GM12878 (cell line): ENCODE data around the gene HLA-F. TPM values are rescaled to one million over a fixed set of nuclear protein-coding genes. Genes with fewer than 3 reads are reported as not detected.
A peak's percentile ranks its signal among the peaks of the same experiment; 100 is the strongest.

ENCODE experiments used
- CBX5 ChIP-seq: sonication (generic); IDR thresholded peaks from 2 replicates; pipeline ENCODE4 v1.6.1; 2016; ENCODE audit warnings: low read depth, moderate library complexity, mild to moderate bottlenecking, inconsistent platforms
- DPF2 ChIP-seq: fragments of 450-650 bp; IDR thresholded peaks from 2 replicates; pipeline ENCODE4 v1.6.1; 2017; ENCODE audit warnings: mild to moderate bottlenecking
- E4F1 ChIP-seq: fragments of 450-650 bp; IDR thresholded peaks from 2 replicates; pipeline ENCODE4 v1.6.1; 2018; ENCODE audit warnings: borderline replicate concordance, mild to moderate bottlenecking; ENCODE audit not compliant: partially characterized antibody
- GATAD2B ChIP-seq: fragments of 450-650 bp; conservative IDR thresholded peaks from 2 replicates; pipeline ENCODE4 v1.6.1; 2017; ENCODE audit warnings: low read depth, mild to moderate bottlenecking, moderate library complexity
- HSF1 ChIP-seq: fragments of 150-350 bp; IDR thresholded peaks from 2 replicates; pipeline ENCODE4 v1.6.1; 2014; ENCODE audit warnings: mild to moderate bottlenecking, low read depth, low read length
- IRF4 ChIP-seq: IDR thresholded peaks from 2 replicates; pipeline ENCODE4 v1.6.1; 2011; ENCODE audit warnings: low read depth, low read length
- LARP7 ChIP-seq: fragments of 450-650 bp; IDR thresholded peaks from 2 replicates; pipeline ENCODE4 v1.6.1; 2017; ENCODE audit warnings: mild to moderate bottlenecking
- PAX5 ChIP-seq: IDR thresholded peaks from 2 replicates; pipeline ENCODE4 v1.6.1; 2011; ENCODE audit warnings: low read depth, low read length, borderline replicate concordance
- PAX8 ChIP-seq: fragments of 450-650 bp; IDR thresholded peaks from 2 replicates; pipeline ENCODE4 v1.6.1; 2017; ENCODE audit warnings: mild to moderate bottlenecking, moderate library complexity
- POLR2A ChIP-seq: IDR thresholded peaks from 2 replicates; pipeline ENCODE4 v1.6.1; 2011; ENCODE audit warnings: low read depth, mild to moderate bottlenecking, low read length
- POLR2AphosphoS5 ChIP-seq: IDR thresholded peaks from 2 replicates; pipeline ENCODE4 v1.6.1; 2011; ENCODE audit warnings: mild to moderate bottlenecking, low read length, inconsistent platforms
- POU2F2 ChIP-seq: IDR thresholded peaks from 3 replicates; pipeline ENCODE4 v1.6.1; 2011; ENCODE audit warnings: low read depth, mild to moderate bottlenecking, low read length, borderline replicate concordance
- RBBP5 ChIP-seq: fragments of 200-600 bp; sonication (generic); conservative IDR thresholded peaks from 2 replicates; pipeline ENCODE4 v1.6.1; 2016
- RUNX3 ChIP-seq: IDR thresholded peaks from 2 replicates; pipeline ENCODE4 v1.6.1; 2012; ENCODE audit warnings: low read length, inconsistent platforms
- SMC3 ChIP-seq: IDR thresholded peaks from 2 replicates; pipeline ENCODE4 v1.6.1; 2011; ENCODE audit warnings: low read length, improper control_type of control experiment, borderline replicate concordance
- TAF1 ChIP-seq: IDR thresholded peaks from 2 replicates; pipeline ENCODE4 v1.6.1; 2011; ENCODE audit warnings: mild to moderate bottlenecking, low read depth, low read length, borderline replicate concordance
- USF1 ChIP-seq: IDR thresholded peaks from 2 replicates; pipeline ENCODE4 v1.6.1; 2011; ENCODE audit warnings: borderline replicate concordance, low read depth, mild to moderate bottlenecking, moderate library complexity, mixed read lengths, low read length; ENCODE audit not compliant: insufficient read depth; ENCODE audit errors: extremely low read length
- polyA plus RNA-seq, 11 experiments: library from polyadenylated mRNA; depleted of rRNA in 4 of 11; unstranded in 6 of 11; stranded (reverse) in 5 of 11; fragments of >200 nt; fragmentation: Nextera tagmentation in 4 of 11; fragmentation: Illumina TruSeq in 1 of 11; extraction: Ambion mirVana in 4 of 11; extraction: Trizol in 1 of 11; gene quantifications; 1 replicate in 1 of 11; 2 replicates in 10 of 11; pipeline versions ENCODE4 v1.2.1 to v1.2.3, GENCODE V29; 2011 to 2016; ENCODE audit warnings: inconsistent platforms in 2 of 11, missing spikeins in 2 of 11, low read depth in 1 of 11
- total RNA-seq, 4 experiments: library from RNA; depleted of rRNA in 3 of 4; stranded (reverse); fragments of >200 nt in 3 of 4; fragmentation: Illumina TruSeq in 1 of 4; extraction: Trizol in 1 of 4; gene quantifications; 2 replicates each; pipeline versions ENCODE4 v1.2.1 to v1.2.3, GENCODE V29; 2013 to 2021
- TF ChIP-seq, protein P1 (sequence below): fragments of 450-650 bp; IDR thresholded peaks from 2 replicates; pipeline ENCODE4 v1.6.1; 2017; ENCODE audit warnings: borderline replicate concordance
- TF ChIP-seq, protein P2 (sequence below): IDR thresholded peaks from 2 replicates; pipeline ENCODE4 v1.6.1; 2012; ENCODE audit warnings: low read depth, low read length, improper control_type of control experiment
- TF ChIP-seq, protein P3 (sequence below): IDR thresholded peaks from 2 replicates; pipeline ENCODE4 v1.6.1; 2011; ENCODE audit warnings: low read depth, mild to moderate bottlenecking, low read length, moderate library complexity, borderline replicate concordance; ENCODE audit errors: extremely low read depth
- TF ChIP-seq, protein P4 (sequence below): fragments of 450-650 bp; IDR thresholded peaks from 2 replicates; pipeline ENCODE4 v1.6.1; 2016; ENCODE audit warnings: mild to moderate bottlenecking

HLA-F gene
- total and polyA plus RNA-seq, 10 of the 15 experiments (the other 5 are each of a cell fraction or from before 2014, with no cell fraction given), result 30.1 to 342 (median 145) TPM

DNA sequence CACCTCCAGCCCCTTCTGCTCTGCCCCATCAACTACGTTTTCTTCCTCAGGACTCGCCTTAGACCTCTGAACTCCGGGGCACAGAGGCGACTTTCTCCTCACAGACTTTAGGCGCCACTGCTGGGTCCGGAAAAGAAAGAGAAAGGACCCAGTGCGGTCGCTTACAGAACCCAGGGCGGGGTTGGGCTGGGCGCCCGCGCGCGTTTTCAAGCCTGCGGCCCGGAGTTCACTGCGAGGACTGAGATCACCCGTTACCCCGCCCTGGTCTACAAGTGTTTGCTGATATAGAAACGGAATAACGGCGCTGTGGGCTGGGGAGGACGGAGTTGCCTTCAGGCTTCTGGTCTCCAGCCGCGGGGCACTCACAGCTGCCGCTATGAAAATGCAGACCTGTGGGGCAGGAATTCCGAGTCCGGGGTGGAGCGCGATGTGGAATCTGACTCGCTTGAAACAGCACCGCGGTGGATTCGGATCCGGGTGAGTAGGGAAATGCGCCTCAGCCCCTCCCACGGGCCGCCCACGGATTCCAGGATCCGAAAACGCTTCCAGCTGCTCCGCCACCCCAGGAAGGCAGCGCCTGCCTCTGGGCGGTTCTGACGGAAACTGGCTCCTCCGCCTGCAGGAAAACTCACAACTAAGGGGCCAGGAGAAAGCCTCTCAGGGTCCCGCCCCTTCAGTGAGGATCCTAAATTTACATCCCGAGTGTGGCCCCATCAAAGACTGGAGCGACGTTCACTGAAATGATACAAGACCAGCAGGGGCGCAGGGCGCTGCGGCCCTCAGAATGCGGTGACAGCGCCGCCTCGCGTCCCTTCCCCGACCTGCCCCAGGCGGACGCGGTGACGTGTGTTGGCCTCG is 29.4 kb downstream of the HLA-F start (continued):
- TF ChIP-seq, protein P1, sequence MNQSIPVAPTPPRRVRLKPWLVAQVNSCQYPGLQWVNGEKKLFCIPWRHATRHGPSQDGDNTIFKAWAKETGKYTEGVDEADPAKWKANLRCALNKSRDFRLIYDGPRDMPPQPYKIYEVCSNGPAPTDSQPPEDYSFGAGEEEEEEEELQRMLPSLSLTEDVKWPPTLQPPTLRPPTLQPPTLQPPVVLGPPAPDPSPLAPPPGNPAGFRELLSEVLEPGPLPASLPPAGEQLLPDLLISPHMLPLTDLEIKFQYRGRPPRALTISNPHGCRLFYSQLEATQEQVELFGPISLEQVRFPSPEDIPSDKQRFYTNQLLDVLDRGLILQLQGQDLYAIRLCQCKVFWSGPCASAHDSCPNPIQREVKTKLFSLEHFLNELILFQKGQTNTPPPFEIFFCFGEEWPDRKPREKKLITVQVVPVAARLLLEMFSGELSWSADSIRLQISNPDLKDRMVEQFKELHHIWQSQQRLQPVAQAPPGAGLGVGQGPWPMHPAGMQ, result no peak
- TF ChIP-seq USF1 (no peak), PAX8 (no peak), RUNX3 (peak; percentile 70), POLR2AphosphoS5 (no peak), PAX5 (no peak), HSF1 (no peak), SMC3 (peak; percentile 85), CBX5 (no peak), RBBP5 (no peak), LARP7 (no peak), POLR2A (peak; percentile 58; the same call in 1 of the 2 replicates), TAF1 (peak; percentile 41; the same call in 1 of the 2 replicates), IRF4 (0 out of 2 replicates have a peak, but pooled peaks have one; percentile 33), DPF2 (0 out of 2 replicates have a peak, but pooled peaks have one; percentile 20), POU2F2 (peak; percentile 62; the same call in 1 of the 3 replicates), E4F1 (no peak), GATAD2B (no peak)
- TF ChIP-seq, protein P2, sequence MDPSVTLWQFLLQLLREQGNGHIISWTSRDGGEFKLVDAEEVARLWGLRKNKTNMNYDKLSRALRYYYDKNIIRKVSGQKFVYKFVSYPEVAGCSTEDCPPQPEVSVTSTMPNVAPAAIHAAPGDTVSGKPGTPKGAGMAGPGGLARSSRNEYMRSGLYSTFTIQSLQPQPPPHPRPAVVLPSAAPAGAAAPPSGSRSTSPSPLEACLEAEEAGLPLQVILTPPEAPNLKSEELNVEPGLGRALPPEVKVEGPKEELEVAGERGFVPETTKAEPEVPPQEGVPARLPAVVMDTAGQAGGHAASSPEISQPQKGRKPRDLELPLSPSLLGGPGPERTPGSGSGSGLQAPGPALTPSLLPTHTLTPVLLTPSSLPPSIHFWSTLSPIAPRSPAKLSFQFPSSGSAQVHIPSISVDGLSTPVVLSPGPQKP, result no peak
- TF ChIP-seq, protein P3, sequence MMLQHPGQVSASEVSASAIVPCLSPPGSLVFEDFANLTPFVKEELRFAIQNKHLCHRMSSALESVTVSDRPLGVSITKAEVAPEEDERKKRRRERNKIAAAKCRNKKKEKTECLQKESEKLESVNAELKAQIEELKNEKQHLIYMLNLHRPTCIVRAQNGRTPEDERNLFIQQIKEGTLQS, result no peak; the same call in 1 of the 2 replicates
- TF ChIP-seq, protein P4, sequence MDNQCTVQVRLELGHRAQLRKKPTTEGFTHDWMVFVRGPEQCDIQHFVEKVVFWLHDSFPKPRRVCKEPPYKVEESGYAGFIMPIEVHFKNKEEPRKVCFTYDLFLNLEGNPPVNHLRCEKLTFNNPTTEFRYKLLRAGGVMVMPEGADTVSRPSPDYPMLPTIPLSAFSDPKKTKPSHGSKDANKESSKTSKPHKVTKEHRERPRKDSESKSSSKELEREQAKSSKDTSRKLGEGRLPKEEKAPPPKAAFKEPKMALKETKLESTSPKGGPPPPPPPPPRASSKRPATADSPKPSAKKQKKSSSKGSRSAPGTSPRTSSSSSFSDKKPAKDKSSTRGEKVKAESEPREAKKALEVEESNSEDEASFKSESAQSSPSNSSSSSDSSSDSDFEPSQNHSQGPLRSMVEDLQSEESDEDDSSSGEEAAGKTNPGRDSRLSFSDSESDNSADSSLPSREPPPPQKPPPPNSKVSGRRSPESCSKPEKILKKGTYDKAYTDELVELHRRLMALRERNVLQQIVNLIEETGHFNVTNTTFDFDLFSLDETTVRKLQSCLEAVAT, result no peak
